Stimulated activated CD8-positive, alpha-beta memory T cell treated with anti-CD3 and anti-CD28 coated beads, Interleukin-15, amount 100 ng/mL, for 48 hours (primary cell): ENCODE measurements around the gene ATP6V1A.
"Not testable (repeated sequence)": the region's sequence is repeated elsewhere in the genome, so short reads cannot be mapped to it uniquely, and the experiment has no call there.

Source experiments
- DNase-seq, 2 donors: peaks; one replicate each; pipeline ENCODE4 v3.0.0-alpha.2; 2020; ENCODE audit warnings: low read depth in 2 of 2

The ATP6V1A gene

GRCh38 chr3:113828600-113828999, 81.8 kb downstream of the ATP6V1A start:
- no peak for DNase-seq

DNA sequence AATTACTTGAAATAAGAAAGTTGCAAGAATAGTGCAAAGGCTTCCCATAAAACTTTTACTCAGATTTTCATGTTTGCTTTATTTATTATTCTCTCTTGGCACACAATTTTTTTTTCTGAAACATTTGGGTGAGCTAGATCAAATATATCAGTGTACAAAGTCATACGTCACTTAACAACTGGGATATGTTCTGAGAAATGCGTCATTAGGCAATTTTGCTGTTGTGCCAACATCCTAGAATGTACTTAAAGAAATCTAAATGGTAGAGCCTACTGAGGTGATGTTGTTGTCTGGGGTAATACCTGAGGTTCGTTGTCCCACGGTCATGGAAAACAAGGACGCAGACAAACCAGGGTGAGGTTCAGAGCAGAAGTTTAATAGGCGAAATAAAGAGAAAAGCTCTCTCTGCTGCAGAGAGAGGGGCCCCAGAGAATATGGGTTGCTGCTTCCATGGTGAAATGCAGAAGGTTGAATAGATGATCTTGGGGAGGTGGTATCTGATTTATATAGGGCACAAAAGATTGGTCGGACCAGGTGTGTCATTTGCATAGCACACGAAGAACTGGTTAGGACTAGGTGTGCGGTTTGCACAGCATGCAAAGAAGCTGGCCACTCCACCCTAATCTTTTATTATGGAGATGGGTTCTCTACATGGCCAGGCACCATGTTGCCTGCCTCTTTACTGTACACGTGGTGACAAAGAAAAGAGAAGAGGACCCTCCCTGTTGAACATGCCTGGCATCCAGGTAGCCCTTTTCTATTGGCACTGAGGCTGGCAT, 82.9 kb downstream of the ATP6V1A start:
- DNase-seq: no peak

DNA sequence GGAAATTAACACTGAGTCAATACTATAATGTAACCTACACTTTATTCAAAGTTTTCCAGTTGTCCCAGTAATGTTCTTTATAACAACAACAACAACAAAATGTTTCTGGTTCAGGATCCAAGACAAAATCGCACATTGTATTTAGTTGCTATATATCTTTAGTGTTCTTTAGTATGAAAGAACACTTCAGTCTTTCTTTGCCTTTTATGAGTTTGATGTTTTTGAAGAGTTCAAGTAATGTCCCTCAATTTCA, 84.2 kb downstream of the ATP6V1A start:
- no peak for DNase-seq

- no peak for DNase-seq
Measured at GRCh38 chr3:113832477-113833164, 85.8 kb downstream of the ATP6V1A start.

DNA sequence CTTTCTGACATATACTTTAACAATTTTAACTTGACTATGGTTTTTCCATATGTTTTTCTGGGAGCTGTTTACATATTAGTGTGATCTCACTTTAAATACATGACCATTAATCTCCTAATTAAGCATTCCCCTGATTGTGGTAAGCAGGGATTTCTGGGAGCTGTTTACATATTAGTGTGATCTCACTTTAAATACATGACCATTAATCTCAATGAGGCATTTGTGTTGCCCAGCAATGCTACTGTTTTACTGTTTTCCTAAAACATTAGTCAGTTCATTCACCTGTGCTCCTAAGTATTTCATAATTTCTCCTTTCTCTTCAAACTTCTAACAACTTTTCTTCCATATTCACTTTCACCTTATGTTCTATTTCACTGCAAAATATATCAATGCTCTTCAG, 88.1 kb downstream of the ATP6V1A start:
- DNase-seq: no peak

DNA sequence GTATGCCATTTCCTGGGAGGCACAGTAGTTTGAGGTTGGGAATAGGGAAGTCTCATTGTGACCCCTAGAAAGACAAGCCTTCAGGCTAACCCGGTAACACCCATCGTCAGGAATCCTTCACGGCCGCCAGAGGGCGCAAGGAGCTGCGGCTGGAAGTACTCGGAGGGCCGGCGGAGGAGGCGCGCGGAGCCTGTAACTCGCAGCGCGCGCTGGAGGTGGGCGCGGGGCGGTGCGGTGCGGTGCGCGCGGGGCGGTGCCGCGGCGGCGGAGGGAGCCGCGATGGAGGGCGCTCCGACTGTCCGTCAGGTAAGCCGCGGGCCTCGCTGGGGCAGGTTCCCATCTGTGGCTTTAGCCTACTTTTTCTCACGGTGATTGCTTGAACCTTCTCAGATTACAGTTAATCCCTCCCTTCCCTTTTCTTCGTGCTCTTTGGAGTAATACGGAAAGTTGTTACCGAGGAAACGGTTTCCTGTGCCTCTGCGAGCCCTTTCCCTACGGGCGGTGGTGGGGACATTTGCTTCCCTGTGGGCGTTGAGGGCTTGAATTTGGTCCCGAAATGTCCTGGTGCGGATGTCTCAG, 91.9 kb downstream of the ATP6V1A start, which contains the start of gene GRAMD1C:
Gene GRAMD1C (plus strand): TSS at position 158 of the 579 bp plus-strand sequence. CDS start 122 bp downstream, at position 280.
- peak; percentile 70 to 78 for DNase-seq

DNA sequence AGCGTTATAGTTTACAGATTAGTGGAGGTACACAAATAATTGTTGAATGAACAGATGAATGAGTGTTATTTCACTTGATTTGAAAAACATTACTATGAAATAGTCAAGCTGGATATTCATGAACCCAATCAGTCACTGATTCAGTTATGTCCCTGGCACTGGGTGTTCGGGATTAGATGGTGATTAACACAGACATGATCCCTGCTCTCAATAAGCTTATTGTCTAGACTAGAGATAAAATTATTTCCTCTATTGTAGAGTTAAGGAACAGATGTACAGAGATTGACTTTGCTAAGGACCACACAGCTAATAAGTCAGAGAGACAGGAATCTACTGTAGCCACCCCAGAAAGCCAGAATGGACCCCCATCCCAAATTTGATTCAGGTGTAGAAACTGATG, 92.7 kb downstream of the ATP6V1A start:
- no peak for DNase-seq

DNA sequence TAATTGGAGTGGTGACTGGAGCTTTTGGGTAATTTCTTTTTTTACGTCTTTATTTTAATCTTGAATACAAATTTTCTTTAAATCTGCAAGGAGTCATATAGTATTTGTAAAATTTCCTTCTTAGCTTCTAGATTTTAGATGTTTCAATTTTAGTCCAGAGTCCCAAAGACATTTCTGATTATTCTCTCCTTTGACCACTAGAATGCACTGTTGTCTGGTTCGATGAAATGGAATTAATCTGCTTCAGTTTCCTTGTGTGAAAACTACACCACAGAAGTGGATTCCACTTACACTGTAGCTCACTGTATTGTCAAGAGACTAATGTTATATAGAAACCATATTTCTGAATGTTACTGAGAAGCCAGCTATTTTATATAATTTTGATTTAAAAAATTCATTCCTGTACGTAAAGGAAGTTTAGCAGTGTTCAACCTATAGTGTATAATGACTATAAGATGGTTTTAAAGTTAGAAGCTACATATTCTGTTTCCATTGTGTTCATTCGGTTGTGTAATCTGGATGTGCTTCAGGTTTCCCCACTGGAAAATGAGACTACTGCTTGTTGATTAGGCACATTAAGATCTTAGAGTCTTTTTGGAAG, 97.9 kb downstream of the ATP6V1A start:
- no peak for DNase-seq

- no peak for DNase-seq
Measured at GRCh38 chr3:113847247-113847646, 100.4 kb downstream of the ATP6V1A start.

GRCh38 chr3:113847664-113848461, 101.0 kb downstream of the ATP6V1A start:
- no peak for DNase-seq

DNA sequence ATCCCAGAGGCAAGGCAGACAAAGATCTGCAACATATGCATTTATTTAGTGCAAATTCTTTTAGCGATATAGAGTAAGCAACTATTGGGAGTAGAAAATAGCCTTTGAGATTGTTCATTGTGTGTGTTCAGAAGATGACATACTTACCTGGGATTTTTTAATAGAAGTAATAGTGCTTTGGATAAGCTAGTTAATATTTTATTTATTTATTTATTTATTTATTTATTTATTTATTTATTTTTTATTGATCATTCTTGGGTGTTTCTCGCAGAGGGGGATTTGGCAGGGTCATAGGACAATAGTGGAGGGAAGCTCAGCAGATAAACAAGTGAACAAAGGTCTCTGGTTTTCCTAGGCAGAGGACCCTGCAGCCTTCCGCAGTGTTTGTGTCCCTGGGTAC, 102.2 kb downstream of the ATP6V1A start:
- DNase-seq: not testable (repeated sequence)

- not testable (repeated sequence) for DNase-seq
Measured at GRCh38 chr3:113849841-113850240, 103.0 kb downstream of the ATP6V1A start.

DNA sequence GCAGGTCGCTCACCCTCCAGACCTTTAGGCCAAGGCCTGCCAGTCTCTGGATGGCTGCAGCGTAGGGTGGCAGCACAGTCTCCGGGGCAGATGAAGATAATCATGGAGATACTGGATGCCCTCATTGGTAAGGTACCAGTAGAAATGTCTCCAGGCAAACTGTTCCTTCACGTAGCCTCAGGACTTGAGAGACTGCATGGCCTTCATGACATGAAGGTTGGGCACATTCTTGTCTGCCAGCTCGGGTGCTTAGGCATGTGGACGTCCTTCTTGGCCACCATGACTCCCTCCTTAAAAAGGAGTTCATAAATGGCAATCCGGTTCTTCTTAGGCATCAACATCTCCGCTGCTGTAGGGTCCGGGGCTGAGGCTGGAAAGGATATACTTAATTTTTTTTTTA, 103.6 kb downstream of the ATP6V1A start:
- DNase-seq: not testable (repeated sequence)

DNA sequence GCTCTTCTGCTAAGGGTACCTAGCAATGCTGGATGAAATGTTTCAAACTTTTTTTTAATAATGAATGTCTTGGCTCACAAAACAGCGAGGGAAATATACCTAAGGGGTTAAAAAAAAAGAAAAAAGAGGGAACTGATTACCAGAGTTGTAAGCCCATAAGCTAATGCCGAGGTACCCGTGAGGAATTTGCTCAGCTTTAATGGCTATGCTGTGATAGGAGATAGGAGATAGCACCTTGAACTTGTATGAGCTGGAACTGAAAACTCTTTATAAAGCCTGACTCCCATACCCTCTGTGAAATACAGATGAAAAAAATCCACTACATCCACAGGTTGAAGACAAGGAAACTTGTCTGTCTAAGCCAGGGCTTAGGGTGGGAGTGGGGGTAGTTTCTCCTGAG, 105.7 kb downstream of the ATP6V1A start:
- DNase-seq: no peak
